ENCODE measurements around the gene MARK3. TPM values are rescaled to one million over a fixed set of nuclear protein-coding genes. Genes with fewer than 3 reads are reported as not detected.
A peak's percentile ranks its signal among the peaks of the same experiment; 100 is the strongest.

The MARK3 gene
- polyA plus RNA-seq, 1 donor (not counting 4 experiments of a cell fraction or from before 2014, with no cell fraction given), result 133 TPM

GRCh38 chr14:103521438-103521950, 136.3 kb downstream of the MARK3 start:
- Histone ChIP-seq H3K9me3 (ENCODE audit: control insufficient read depth, low read depth, low read length) (no peaks in the 10 kb centered on the region), H3K79me2 (ENCODE audit: control insufficient read depth, insufficient read depth, low read length) (no peaks in the 10 kb centered on the region), H3K36me3 (ENCODE audit: control insufficient read depth in 2 of 2, extremely low read depth in 1 of 2, insufficient read depth in 2 of 2, low read length in 2 of 2) (peaks cover 0 to under 1% of the 10 kb centered on the region in 2 experiments), H3K27ac (ENCODE audit: control insufficient read depth, insufficient read depth, low read length) (no peak overlapping the region), H3K9me1 (ENCODE audit: control insufficient read depth, extremely low read depth, insufficient read depth, low read length) (no peaks in the 10 kb centered on the region), H3K9ac (ENCODE audit: control insufficient read depth, extremely low read depth, insufficient read depth, low read length) (no peak overlapping the region), H3K4me2 (ENCODE audit: control insufficient read depth, extremely low read depth, insufficient read depth, low read depth, low read length) (peak overlapping the region; percentile 37), H2AFZ (ENCODE audit: control insufficient read depth, low read length) (no peak overlapping the region), H3K4me3 (ENCODE audit: control insufficient read depth in 2 of 3, extremely low read depth in 1 of 3, insufficient read depth in 2 of 3, low read depth in 1 of 3, low read length in 3 of 3) (peak overlapping the region in 2 of 3 experiments; percentile 18 to 38), H4K20me1 (ENCODE audit: control insufficient read depth, extremely low read depth, insufficient read depth, low read length) (peaks cover 7% of the 10 kb centered on the region), H3K27me3 (ENCODE audit: control insufficient read depth, extremely low read depth, insufficient read depth, low read length) (peaks cover 43% of the 10 kb centered on the region), H3K4me1 (ENCODE audit: control insufficient read depth, extremely low read depth, insufficient read depth, low read length) (peaks cover 24% of the 10 kb centered on the region)
- FAIRE-seq (no peak), DNase-seq (ENCODE audit: low read depth, low spot score) (no peak)
- TF ChIP-seq EZH2 (IDR thresholded peaks at IDR 0.05; ENCODE audit: low read length) (no peak), CTCF (optimal IDR thresholded peaks at IDR 0.05 in 1 of 3, IDR thresholded peaks at IDR 0.05 in 1 of 3, conservative IDR thresholded peaks at IDR 0.05 in 1 of 3; ENCODE audit: extremely low read depth in 1 of 3, insufficient read depth in 2 of 3, low read length in 3 of 3) (no peak)
- dilution Hi-C loops (cut with MboI; ENCODE audit: extremely low pct_ligation_motif_present, low sequenced_read_pairs), result no loop called here

GRCh38 chr14:103521951-103522563, 136.8 kb downstream of the MARK3 start:
- H3K9me3 ChIP-seq (ENCODE audit: control insufficient read depth, low read depth, low read length), result no peaks in the 10 kb centered on the region
- no peak overlapping the region for H2AFZ ChIP-seq (ENCODE audit: control insufficient read depth, low read length)
- no peaks in the 10 kb centered on the region for H3K79me2 ChIP-seq (ENCODE audit: control insufficient read depth, insufficient read depth, low read length)
- no peak for DNase-seq (ENCODE audit: low read depth, low spot score)
- no peak for FAIRE-seq
- H3K9me1 ChIP-seq (ENCODE audit: control insufficient read depth, extremely low read depth, insufficient read depth, low read length), result no peaks in the 10 kb centered on the region
- H3K27me3 ChIP-seq (ENCODE audit: control insufficient read depth, extremely low read depth, insufficient read depth, low read length), result peaks cover 43% of the 10 kb centered on the region
- peak overlapping the region; percentile 15 for H3K9ac ChIP-seq (ENCODE audit: control insufficient read depth, extremely low read depth, insufficient read depth, low read length)
- dilution Hi-C loops (cut with MboI; ENCODE audit: extremely low pct_ligation_motif_present, low sequenced_read_pairs), result no loop called here
- no peak overlapping the region for H3K27ac ChIP-seq (ENCODE audit: control insufficient read depth, insufficient read depth, low read length)
- peaks cover 26% of the 10 kb centered on the region for H3K4me1 ChIP-seq (ENCODE audit: control insufficient read depth, extremely low read depth, insufficient read depth, low read length)
- TF ChIP-seq CTCF (optimal IDR thresholded peaks at IDR 0.05 in 1 of 3, IDR thresholded peaks at IDR 0.05 in 1 of 3, conservative IDR thresholded peaks at IDR 0.05 in 1 of 3; ENCODE audit: extremely low read depth in 1 of 3, insufficient read depth in 2 of 3, low read length in 3 of 3), result no peak
- TF ChIP-seq EZH2 (IDR thresholded peaks at IDR 0.05; ENCODE audit: low read length), result peak; percentile 95
- peak overlapping the region; percentile 56 for H3K4me2 ChIP-seq (ENCODE audit: control insufficient read depth, extremely low read depth, insufficient read depth, low read depth, low read length)
- H4K20me1 ChIP-seq (ENCODE audit: control insufficient read depth, extremely low read depth, insufficient read depth, low read length), result peaks cover 7% of the 10 kb centered on the region
- H3K36me3 ChIP-seq (ENCODE audit: control insufficient read depth in 2 of 2, extremely low read depth in 1 of 2, insufficient read depth in 2 of 2, low read length in 2 of 2), result no peaks in the 10 kb centered on the region
- H3K4me3 ChIP-seq (ENCODE audit: control insufficient read depth in 2 of 3, extremely low read depth in 1 of 3, insufficient read depth in 2 of 3, low read depth in 1 of 3, low read length in 3 of 3), result peak overlapping the region; percentile 37 to 49 (median 38)
